HAP-1 (cell line): ENCODE measurements around the gene RHOF.
A peak's percentile ranks its signal among the peaks of the same experiment; 100 is the strongest.
"Not testable (repeated sequence)": the region's sequence is repeated elsewhere in the genome, so short reads cannot be mapped to it uniquely, and the experiment has no call there.

ENCODE experiments used
- DNase-seq, 2 experiments: peaks; one replicate each; pipeline ENCODE4 v3.0.0-alpha.2; 2016 to 2020; ENCODE audit warnings: low spot score in 2 of 2
- H3K27me3 ChIP-seq: fragments of 250-450 bp; sonication (Bioruptor Pico); 2 replicates; pipeline ENCODE4 v1.5.1; 2020; ENCODE audit warnings: low read depth, mild to moderate bottlenecking, moderate library complexity
- H3K36me3 ChIP-seq: fragments of 250-450 bp; sonication (Bioruptor Pico); replicated peaks from 2 replicates; pipeline ENCODE4 v1.5.1; 2020; ENCODE audit warnings: mild to moderate bottlenecking
- H3K4me1 ChIP-seq: fragments of 250-450 bp; sonication (Bioruptor Pico); 2 replicates; pipeline ENCODE4 v1.5.1; 2020; ENCODE audit warnings: mild to moderate bottlenecking
- H3K4me3 ChIP-seq: fragments of 250-450 bp; sonication (Bioruptor Pico); 2 replicates; pipeline ENCODE4 v1.5.1; 2020; ENCODE audit warnings: mild to moderate bottlenecking, moderate library complexity
- H3K9me3 ChIP-seq: fragments of 250-450 bp; sonication (Bioruptor Pico); 2 replicates; pipeline ENCODE4 v1.5.1; 2020; ENCODE audit warnings: mild to moderate bottlenecking, moderate library complexity
- in situ Hi-C: fragments of 300-500 bp; cut with MboI; formaldehyde crosslinking; loops from 3 replicates; pipeline ENCODE4 v1.14.3; 2020; ENCODE audit warnings: low sequenced_read_pairs, inconsistent platforms, mixed read lengths

RHOF gene

DNA sequence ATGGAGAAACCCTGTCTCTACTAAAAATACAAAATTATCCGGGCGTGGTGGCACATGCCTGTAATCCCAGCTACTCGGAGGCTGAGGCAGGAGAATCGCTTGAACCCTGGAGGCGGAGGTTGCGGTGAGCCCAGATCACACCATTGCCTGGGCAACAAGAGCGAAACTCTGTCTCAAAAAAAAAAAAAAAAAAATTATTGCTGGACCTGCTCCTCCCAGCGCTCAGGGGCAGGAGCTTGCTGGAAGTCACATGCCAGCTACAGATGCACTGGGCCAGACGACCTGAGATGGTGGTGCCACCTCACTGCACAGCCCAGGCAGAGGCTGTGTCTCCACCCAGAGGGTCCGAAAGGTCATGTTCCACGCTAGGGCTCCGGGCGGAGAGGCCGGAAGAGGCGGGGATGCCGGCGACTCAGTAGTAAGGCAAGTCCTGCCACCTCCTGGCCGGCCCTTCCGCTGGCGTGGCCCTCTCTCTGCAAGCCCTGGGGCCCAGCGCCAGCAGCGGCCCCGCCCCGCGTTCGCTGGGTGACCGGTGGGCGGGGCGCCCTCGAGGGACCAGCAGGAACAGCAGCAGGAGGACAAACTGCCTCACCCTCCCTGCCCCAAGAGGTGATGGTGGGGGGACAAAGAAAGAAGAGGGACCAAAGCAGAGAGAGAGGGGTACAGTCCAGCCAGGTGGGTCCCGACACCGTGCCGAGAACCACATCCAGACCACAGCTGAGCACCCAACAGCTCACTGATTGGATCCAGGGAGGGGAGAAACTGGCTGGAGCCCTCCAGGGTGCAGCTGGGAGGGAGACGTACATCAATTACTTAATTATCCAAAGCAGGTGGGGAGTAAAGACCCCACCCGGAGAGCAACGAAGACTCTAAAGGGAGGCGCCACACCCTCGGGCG is 3.6 kb upstream of the RHOF start:
- peak; percentile 75 to 89 for DNase-seq
- Histone ChIP-seq H3K9me3 (no peaks in the 10 kb centered on the region), H3K4me3 (peak overlapping the region; percentile 74), H3K4me1 (peaks cover 45% of the 10 kb centered on the region), H3K27me3 (no peaks in the 10 kb centered on the region), H3K36me3 (peaks cover 60% of the 10 kb centered on the region)
- in situ Hi-C loops, result loop anchor here (5.0 kb wide), 1 partner anchor 90 kb away; the partner anchor contains the start of gene PSMD9

DNA sequence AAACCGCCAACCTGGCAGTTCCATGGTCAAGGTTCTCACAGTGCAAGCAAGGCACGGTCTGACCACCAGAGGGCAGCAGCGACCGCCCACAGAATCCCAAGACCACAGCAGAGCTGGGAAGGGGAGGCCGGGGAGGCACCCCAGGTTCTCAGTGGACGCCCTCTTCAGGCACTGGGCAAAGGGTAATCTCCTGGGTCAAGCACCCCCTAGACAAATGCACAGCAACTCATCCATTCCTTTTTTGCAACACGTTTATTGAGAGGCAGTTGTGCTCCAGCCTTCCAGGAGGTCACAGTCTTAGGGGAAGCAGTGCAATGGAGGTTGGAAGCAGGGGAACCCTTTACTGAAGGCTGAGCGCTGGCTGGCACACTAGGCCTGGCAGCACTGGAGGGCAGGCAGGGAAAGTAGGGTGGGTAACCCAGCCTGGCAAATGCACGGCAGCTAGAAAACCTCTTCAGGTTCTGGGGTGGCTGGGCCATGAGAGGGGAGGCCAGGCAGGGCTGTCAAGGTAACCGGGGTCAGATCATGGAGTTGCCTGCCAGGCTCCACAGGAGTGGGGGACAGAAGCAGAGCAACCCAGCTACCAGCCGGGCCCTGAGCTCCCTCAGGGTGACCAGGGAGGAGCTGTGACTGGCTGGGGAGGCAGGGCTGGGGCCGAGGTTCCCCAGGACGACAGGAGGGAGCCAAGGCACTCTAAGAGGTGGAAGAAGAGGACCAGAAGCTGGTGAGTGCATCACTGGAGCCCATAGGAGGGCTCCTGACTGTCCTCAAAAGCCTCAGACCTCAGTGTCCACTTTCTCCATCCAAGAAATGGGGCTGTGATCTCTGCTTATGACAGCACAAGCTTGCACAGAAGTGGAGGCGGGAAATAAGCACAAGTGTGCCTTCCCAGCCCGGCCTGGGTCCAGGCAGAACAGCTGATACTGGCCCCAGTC is 1.8 kb upstream of the RHOF start:
- peaks cover 48% of the 10 kb centered on the region for H3K4me1 ChIP-seq
- in situ Hi-C loops, result loop anchor here (5.0 kb wide), 1 partner anchor 92 kb away; the partner anchor contains the start of gene PSMD9
- DNase-seq, result peak; percentile 63 to 92

DNA sequence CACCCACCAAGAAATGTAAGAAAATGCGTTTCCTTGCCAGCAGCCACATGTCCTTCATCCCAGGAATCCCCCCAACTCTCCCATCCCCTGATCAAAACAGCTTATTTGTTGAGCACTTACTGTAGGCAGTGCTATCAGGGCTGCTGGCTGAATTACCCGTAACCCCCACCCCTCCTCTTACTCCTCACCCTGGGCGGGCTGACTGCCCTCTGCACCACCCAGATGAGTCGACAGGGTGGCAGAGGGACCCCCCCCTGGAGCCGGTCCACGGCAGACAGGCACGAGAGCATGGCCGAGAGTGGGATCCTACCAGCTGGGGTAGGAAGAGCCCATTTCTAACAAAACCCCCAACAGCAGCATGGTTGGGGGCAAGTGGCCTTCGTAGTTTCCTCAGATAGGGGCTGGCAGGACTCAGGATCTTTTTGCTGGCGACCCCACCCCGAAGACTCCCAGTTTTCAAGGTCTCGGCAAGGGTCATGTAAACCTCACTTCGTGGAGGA is 1.1 kb upstream of the RHOF start:
- DNase-seq, result peak in 1 of 2 experiments; percentile 45

More for the DNA sequence above, 1.8 kb upstream of the RHOF start:
- Histone ChIP-seq H3K4me3 (no peak overlapping the region; the same call in none of the 2 replicates), H3K36me3 (peaks cover 59% of the 10 kb centered on the region), H3K9me3 (no peaks in the 10 kb centered on the region), H3K27me3 (no peaks in the 10 kb centered on the region)

DNA sequence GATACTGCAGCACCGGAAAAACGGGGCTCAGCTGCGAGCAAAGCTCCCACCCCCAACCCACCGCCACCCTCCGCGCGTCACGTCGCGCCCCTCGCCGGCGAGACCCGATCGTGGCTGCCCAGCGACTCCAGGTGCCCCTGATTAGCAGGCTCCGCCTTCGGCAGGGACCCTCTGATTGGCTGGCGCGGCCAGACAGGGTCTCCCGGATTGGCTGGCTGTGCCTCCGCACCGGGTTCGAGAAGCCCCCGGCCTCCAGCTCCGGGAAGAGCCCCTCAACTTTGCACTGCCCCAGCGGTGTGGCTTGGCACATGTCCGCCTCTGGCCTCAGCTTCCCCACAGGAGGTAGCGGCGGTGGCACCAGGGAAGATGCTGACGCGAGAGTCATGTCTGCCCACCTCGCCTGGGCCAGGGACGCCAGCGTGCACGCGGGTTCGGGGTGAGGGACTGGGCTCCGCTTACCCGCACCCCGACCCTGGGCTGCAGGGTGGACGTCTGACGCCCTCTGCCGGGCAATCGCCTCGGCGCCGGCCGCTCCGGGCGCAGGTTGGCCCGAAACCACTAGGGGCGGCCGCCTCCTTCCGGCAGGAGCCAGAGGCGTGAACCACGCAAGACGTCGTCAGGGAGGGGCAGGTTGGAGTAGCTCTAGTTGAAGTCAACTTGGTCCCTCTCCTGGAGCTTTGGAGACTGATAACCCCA is 498 bp upstream of the RHOF start:
- Histone ChIP-seq H3K36me3 (peaks cover 58% of the 10 kb centered on the region), H3K4me3 (peak overlapping the region; percentile 75), H3K4me1 (peaks cover 44% of the 10 kb centered on the region), H3K27me3 (no peaks in the 10 kb centered on the region), H3K9me3 (no peaks in the 10 kb centered on the region)
- in situ Hi-C loops, result no loop called here
- peak; percentile 87 to 94 for DNase-seq

More for the DNA sequence above, 1.1 kb upstream of the RHOF start:
- peak overlapping the region; percentile 75 for H3K4me3 ChIP-seq
- no peaks in the 10 kb centered on the region for H3K27me3 ChIP-seq
- no peaks in the 10 kb centered on the region for H3K9me3 ChIP-seq
- peaks cover 48% of the 10 kb centered on the region for H3K4me1 ChIP-seq
- in situ Hi-C loops, result loop anchor here (5.0 kb wide), 1 partner anchor 93 kb away; the partner anchor contains the start of gene PSMD9
- H3K36me3 ChIP-seq, result peaks cover 61% of the 10 kb centered on the region

DNA sequence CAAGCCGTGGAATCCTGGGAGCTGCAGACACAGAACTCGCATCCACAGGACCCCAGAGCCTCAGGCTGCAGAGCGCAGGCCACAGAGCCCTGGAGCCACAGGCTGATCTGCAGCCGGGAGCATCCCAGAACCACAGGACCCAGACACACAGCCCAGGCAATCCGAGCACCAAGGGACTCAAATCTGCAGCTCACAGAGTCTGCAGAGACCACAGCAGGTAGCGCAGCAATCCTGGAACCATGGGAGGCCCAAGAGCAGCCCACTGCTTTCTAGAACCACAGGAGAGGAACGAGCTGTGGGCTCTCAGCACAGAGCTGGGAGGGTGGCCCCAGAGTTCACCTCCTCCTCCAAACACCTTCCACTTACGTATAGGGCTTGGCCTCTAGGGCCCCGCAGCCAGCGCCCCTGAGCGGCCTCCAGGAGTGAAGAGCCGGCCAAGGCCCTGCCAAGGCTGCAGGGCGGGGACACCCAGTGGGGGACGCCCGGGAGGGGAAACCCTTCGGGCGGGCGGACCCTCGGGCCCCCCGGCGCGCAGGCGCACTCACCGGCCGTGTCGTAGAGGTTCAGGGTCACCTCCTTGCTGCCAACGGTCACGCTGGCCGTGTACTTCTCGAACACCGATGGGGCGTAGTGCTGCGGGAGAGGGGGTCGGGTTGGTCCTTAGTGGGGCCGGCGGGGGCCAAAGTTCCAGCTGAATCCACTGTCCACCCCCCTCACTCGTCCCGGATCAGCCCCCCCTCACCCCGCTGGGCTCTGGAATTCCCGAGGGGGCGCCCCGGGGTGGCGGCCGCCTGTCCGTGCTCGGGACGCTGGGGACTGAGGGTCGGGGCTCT is 665 bp downstream of the RHOF start:
- no peaks in the 10 kb centered on the region for H3K9me3 ChIP-seq
- peaks cover 32% of the 10 kb centered on the region for H3K4me1 ChIP-seq
- H3K4me3 ChIP-seq, result peak overlapping the region; percentile 75
- H3K27me3 ChIP-seq, result no peaks in the 10 kb centered on the region
- DNase-seq, result peak in 1 of 2 experiments; percentile 69
- H3K36me3 ChIP-seq, result peaks cover 48% of the 10 kb centered on the region
- in situ Hi-C loops, result no loop called here

DNA sequence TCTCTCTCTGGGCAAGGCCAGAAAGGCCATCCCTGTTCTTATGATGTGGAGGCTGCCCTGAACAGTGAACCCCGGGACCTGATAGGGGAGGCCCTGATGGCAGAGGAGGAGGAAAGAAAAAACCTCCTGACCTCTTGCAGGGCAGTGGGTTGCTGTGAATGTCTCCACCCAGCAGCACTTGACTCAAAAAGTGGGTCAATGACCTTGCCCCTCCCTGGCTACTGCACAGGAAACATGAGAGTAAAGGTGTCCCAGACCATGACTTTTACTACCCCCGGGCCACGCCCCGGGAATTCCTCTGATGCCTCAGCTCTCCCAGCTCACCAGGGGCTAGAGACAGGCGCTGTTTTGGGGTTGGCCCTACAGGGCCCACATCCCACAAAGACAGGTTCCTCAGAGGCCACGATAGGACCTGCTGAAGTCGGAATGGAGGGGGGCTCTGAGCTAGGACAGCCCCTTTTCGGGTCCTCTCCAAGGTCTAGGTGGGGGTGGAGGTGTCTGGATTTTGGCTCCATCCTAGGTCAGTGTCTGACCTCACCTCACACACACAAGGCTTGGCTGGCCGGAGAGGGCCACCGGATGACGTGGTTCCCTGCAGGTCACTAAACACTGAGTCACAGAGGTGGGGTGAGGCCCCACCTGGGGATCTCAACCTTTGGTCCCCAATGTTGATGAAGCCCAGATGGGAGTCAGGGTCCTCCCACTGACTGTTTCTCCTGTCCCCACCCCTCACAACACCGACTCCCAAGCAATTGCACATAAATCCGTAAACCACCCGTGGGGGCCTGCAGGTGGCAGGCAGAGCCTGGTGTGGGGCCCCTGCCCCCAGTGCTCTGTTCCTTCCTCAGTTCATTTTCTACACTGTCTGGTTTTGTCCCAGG is 1.6 kb downstream of the RHOF start:
- peak overlapping the region; percentile 75 for H3K4me3 ChIP-seq
- H3K27me3 ChIP-seq, result no peaks in the 10 kb centered on the region
- DNase-seq, result peak in 1 of 2 experiments; percentile 2
- peaks cover 23% of the 10 kb centered on the region for H3K4me1 ChIP-seq
- no peaks in the 10 kb centered on the region for H3K9me3 ChIP-seq
- in situ Hi-C loops, result no loop called here
- H3K36me3 ChIP-seq, result peaks cover 45% of the 10 kb centered on the region

DNA sequence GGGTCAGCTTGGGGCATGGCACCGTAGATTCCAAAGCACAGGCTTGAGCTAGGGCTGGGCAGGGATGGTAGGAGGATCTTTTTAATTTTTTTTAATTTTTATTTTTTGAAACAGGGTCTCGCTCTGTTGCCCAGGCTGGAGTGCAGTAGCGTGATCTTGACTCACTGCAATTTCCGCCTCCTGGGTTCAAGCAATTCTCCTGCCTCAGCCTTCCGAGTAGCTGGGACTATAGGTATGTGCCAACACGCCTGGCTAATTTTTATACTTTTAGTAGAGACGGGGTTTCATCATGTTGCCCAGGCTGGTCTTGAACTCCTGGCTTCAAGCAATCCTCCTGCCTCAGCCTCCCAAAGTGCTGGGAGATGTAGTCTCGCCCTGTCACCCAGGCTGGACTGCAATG is 2.7 kb downstream of the RHOF start:
- H3K4me1 ChIP-seq, result peaks cover 18% of the 10 kb centered on the region
- in situ Hi-C loops, DNase-seq, H3K27me3 ChIP-seq, H3K9me3 ChIP-seq, H3K4me3 ChIP-seq: not testable (repeated sequence)
- H3K36me3 ChIP-seq, result peaks cover 40% of the 10 kb centered on the region

DNA sequence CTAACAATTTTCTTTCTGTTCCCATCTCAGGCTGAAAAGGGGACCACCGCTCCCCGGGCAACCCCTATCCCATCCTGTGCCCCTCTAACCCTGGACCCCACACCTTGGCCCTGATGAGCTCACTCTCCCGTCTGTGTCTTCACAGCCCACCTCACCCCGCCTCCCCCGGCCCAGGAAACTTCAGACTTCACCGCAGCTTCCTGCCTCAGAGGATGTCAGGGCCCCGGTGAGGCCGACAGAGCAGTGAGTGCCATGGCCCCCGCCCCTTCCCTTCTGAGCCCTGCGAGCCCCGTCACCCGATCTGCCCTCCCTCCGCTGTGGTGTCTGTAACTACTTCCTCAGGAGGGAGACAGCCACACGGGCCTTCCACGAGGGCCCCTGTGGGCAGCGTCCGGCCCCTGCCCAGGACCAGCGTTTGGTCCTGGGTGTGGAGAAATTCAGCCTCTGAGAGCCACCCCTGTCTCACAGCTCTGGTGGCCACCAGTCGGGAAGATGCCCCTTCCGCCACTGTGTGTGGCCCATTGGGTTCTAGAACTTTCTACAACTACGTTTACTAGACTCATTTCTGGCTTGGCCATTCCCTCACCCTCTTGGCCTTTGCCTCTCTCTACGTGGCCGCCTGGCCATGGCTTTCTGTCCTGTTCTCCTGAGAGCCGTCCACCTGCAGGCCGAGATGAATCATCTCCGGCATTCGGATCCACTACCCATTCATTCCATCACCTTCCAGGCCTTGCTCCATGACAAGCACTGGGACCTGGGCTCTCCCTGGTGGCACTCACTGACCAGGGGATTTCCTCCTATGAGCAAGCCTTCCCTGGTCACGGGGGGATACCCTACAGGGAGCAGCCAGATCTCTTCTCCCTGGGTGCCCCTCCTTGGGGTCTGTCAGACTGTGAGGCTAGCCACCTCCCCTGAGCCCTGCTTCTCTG is 3.4 kb downstream of the RHOF start:
- DNase-seq, result no peak
- no peaks in the 10 kb centered on the region for H3K9me3 ChIP-seq
- peaks cover 16% of the 10 kb centered on the region for H3K4me1 ChIP-seq
- no peaks in the 10 kb centered on the region for H3K27me3 ChIP-seq
- in situ Hi-C loops, result no loop called here
- no peak overlapping the region for H3K4me3 ChIP-seq
- peaks cover 33% of the 10 kb centered on the region for H3K36me3 ChIP-seq

DNA sequence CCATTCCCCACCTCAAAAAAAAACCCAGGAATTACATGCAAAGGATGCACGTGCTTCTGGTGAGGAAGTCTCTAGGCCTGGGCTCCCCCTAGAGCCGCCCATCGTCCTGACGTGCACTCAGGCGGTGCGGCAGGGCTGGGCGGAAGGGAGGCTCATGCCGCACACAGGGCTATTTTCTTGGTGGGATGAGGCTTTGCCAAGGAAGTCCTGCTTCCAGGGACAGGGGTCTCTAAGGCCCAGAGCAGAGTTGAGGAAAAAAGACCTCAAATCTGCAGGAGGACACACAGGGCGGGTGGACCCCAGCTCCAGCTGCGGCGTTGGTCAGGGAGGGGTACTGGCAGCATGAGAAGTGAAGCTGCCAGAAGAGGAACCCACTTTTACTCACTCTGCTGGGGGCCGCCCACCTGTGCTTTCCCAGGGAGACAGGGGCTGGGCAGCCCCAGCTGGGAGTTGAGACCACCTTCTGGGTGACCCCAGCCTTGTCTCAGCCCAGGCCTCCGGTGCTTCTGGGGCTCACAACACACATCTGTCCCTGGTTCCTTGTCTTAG is 4.2 kb downstream of the RHOF start:
- H3K27me3 ChIP-seq, result no peaks in the 10 kb centered on the region
- in situ Hi-C loops, result no loop called here
- peaks cover 8% of the 10 kb centered on the region for H3K4me1 ChIP-seq
- no peaks in the 10 kb centered on the region for H3K9me3 ChIP-seq
- H3K4me3 ChIP-seq, result no peak overlapping the region
- no peak for DNase-seq
- H3K36me3 ChIP-seq, result peaks cover 32% of the 10 kb centered on the region

DNA sequence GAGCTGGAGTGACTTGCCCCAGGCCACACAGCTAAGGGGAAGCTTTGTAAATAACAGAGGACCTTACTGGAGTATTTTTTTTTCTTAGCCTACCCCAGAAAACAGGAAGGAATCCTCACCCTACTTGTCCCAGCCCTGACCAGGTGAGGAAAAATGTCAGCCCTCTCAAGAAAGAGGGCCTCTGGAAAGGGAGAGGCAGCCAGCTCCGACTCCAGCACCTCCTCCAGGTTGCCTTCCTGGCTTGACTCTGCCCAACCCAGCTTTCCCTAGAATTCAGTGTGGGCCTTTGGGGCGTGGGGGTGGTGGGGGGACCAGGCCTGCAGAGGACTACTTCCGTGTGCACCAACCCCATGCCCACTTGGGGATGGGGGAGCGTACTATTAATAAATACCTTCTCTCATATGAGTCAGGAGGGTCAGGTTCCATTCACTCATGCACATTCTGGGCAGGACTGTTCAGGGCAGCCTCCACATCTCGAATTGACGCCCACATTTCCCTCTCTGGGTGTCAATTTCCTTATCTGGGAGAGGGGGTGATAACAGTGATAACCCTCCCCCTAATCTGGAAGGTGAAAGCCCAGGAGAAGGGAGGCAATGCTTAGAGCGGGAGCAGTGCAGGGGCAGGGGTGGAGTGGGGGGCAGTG is 5.2 kb downstream of the RHOF start:
- Histone ChIP-seq H3K36me3 (peaks cover 35% of the 10 kb centered on the region), H3K27me3 (no peaks in the 10 kb centered on the region), H3K9me3 (no peaks in the 10 kb centered on the region), H3K4me3 (no peak overlapping the region), H3K4me1 (peaks cover 8% of the 10 kb centered on the region; the same call in 1 of the 2 replicates)
- in situ Hi-C loops, result no loop called here
- DNase-seq, result no peak
